ENCODE data around the gene FRRS1. TPM values are rescaled to one million over a fixed set of nuclear protein-coding genes. Genes with fewer than 3 reads are reported as not detected.
A peak's percentile ranks its signal among the peaks of the same experiment; 100 is the strongest.

The FRRS1 gene
- total RNA-seq, 1 donor from 2014 or later, result 22.5 TPM

- Mint-ChIP-seq H3K4me3 (no peak overlapping the region), H3K27me3 (ENCODE audit: low read depth) (peaks cover 4% of the 10 kb centered on the region), H3K36me3 (no peaks in the 10 kb centered on the region), H3K27ac (no peak overlapping the region), H3K4me1 (peaks cover 20% of the 10 kb centered on the region), H3K9me3 (no peaks in the 10 kb centered on the region)
- DNase-seq (ENCODE audit: low spot score in 2 of 2, unreplicated experiment in 2 of 2), result no peak
- no peak for TF ChIP-seq CTCF (IDR thresholded peaks at IDR 0.05; ENCODE audit: unreplicated experiment)
Observed at GRCh38 chr1:99776120-99776519, 9.7 kb upstream of the FRRS1 start.

GRCh38 chr1:99772809-99773208 is 6.4 kb upstream of the FRRS1 start:
- Mint-ChIP-seq H3K4me3 (no peak overlapping the region), H3K4me1 (peaks cover 35% of the 10 kb centered on the region), H3K36me3 (no peaks in the 10 kb centered on the region), H3K9me3 (no peaks in the 10 kb centered on the region), H3K27me3 (ENCODE audit: low read depth) (no peaks in the 10 kb centered on the region), H3K27ac (no peak overlapping the region)
- no peak for TF ChIP-seq CTCF (IDR thresholded peaks at IDR 0.05; ENCODE audit: unreplicated experiment)
- DNase-seq (ENCODE audit: low spot score in 2 of 2, unreplicated experiment in 2 of 2), result no peak

- no peak overlapping the region for H3K4me3 Mint-ChIP-seq
- DNase-seq (ENCODE audit: low spot score in 2 of 2, unreplicated experiment in 2 of 2), result no peak
- H3K9me3 Mint-ChIP-seq, result no peaks in the 10 kb centered on the region
- H3K27me3 Mint-ChIP-seq (ENCODE audit: low read depth), result no peaks in the 10 kb centered on the region
- H3K36me3 Mint-ChIP-seq, result no peaks in the 10 kb centered on the region
- H3K27ac Mint-ChIP-seq, result no peak overlapping the region
- H3K4me1 Mint-ChIP-seq, result peaks cover 43% of the 10 kb centered on the region
- no peak for TF ChIP-seq CTCF (IDR thresholded peaks at IDR 0.05; ENCODE audit: unreplicated experiment)
Observed at GRCh38 chr1:99771513-99771918, 5.1 kb upstream of the FRRS1 start.

GRCh38 chr1:99768524-99769245 is 2.2 kb upstream of the FRRS1 start:
- no peak for DNase-seq (ENCODE audit: low spot score in 2 of 2, unreplicated experiment in 2 of 2)
- TF ChIP-seq CTCF (IDR thresholded peaks at IDR 0.05; ENCODE audit: unreplicated experiment), result no peak
- Mint-ChIP-seq H3K27ac (peak overlapping the region; percentile 68), H3K4me3 (no peak overlapping the region), H3K27me3 (ENCODE audit: low read depth) (no peaks in the 10 kb centered on the region), H3K4me1 (peaks cover 56% of the 10 kb centered on the region), H3K9me3 (no peaks in the 10 kb centered on the region), H3K36me3 (no peaks in the 10 kb centered on the region)

- no peak for TF ChIP-seq CTCF (IDR thresholded peaks at IDR 0.05; ENCODE audit: unreplicated experiment)
- H3K27ac Mint-ChIP-seq, result peak overlapping the region; percentile 69
- peak overlapping the region; percentile 39 for H3K4me3 Mint-ChIP-seq
- peaks cover 56% of the 10 kb centered on the region for H3K4me1 Mint-ChIP-seq
- no peaks in the 10 kb centered on the region for H3K27me3 Mint-ChIP-seq (ENCODE audit: low read depth)
- DNase-seq (ENCODE audit: low spot score in 2 of 2, unreplicated experiment in 2 of 2), result no peak
- no peaks in the 10 kb centered on the region for H3K9me3 Mint-ChIP-seq
- no peaks in the 10 kb centered on the region for H3K36me3 Mint-ChIP-seq
Observed at GRCh38 chr1:99768104-99768503, 1.7 kb upstream of the FRRS1 start.
